SU-DHL-6 (cell line): Measurements from ENCODE around the gene CARD19.
"Not testable (repeated sequence)": the region's sequence is repeated elsewhere in the genome, so short reads cannot be mapped to it uniquely, and the experiment has no call there.

Experiments used
- H2AFZ ChIP-seq: fragments of 200-600 bp; sonication (generic); 2 replicates; pipeline ENCODE4 v1.6.1; 2014; ENCODE audit warnings: low read depth, mild to moderate bottlenecking, moderate library complexity, mixed read lengths, antibody characterized with exemption, low read length; ENCODE audit not compliant: severe bottlenecking
- H3F3A ChIP-seq: fragments of 200-600 bp; shearing (Covaris generic); 2 replicates; pipeline ENCODE4 v1.6.0; 2016; ENCODE audit warnings: antibody characterized with exemption, mild to moderate bottlenecking; ENCODE audit not compliant: insufficient read depth
- H3K27ac ChIP-seq: fragments of 200-600 bp; sonication (generic); 2 replicates; pipeline ENCODE4 v1.5.1; 2016; ENCODE audit warnings: low read depth, mild to moderate bottlenecking, low read length, moderate library complexity, mixed read lengths
- H3K27me3 ChIP-seq: fragments of 200-600 bp; sonication (generic), shearing (Covaris generic); 2 replicates; pipeline ENCODE4 v1.6.0; 2014; ENCODE audit warnings: mild to moderate bottlenecking, low read length
- H3K36me3 ChIP-seq: fragments of 200-600 bp; sonication (generic); 2 replicates; pipeline ENCODE4 v1.6.1; 2014; ENCODE audit warnings: mild to moderate bottlenecking, low read length, mixed read lengths
- H3K4me2 ChIP-seq: fragments of 300-600, 200-600 bp; shearing (Covaris generic), sonication (generic); 2 replicates; pipeline ENCODE4 v1.6.0; 2014; ENCODE audit warnings: low read length, low read depth, mild to moderate bottlenecking; ENCODE audit not compliant: poor library complexity, severe bottlenecking
- H3K4me3 ChIP-seq: fragments of 200-600 bp; sonication (generic); 2 replicates; pipeline ENCODE4 v1.5.1; 2014; ENCODE audit warnings: antibody characterized with exemption, low read length, mild to moderate bottlenecking, mixed read lengths; ENCODE audit not compliant: insufficient read depth, poor library complexity, severe bottlenecking
- H3K79me2 ChIP-seq: fragments of 200-600 bp; sonication (generic); 2 replicates; pipeline ENCODE4 v1.6.1; 2014; ENCODE audit warnings: mild to moderate bottlenecking, low read length, moderate library complexity; ENCODE audit not compliant: insufficient read depth
- H3K9ac ChIP-seq: fragments of 200-600 bp; sonication (generic); 2 replicates; pipeline ENCODE4 v1.7.0; 2014; ENCODE audit warnings: mild to moderate bottlenecking, low read length
- H3K9me2 ChIP-seq: fragments of 200-600 bp; sonication (generic); replicated peaks from 2 replicates; pipeline ENCODE4 v1.6.1; 2014; ENCODE audit warnings: low read length; ENCODE audit not compliant: insufficient read depth
- H3K9me3 ChIP-seq: fragments of 200-600 bp; sonication (generic); 2 replicates; pipeline ENCODE4 v1.6.1; 2014; ENCODE audit warnings: low read length, mixed read lengths; ENCODE audit not compliant: insufficient read depth
- H4K20me1 ChIP-seq: fragments of 200-600 bp; sonication (generic); 2 replicates; pipeline ENCODE4 v1.6.1; 2014; ENCODE audit warnings: low read depth, mild to moderate bottlenecking, antibody characterized with exemption, low read length, moderate library complexity, mixed read lengths
- CTCF ChIP-seq: fragments of 200-600 bp; sonication (generic); IDR thresholded peaks from one replicate; pipeline ENCODE4 v1.5.1; 2017; ENCODE audit warnings: antibody characterized with exemption, mild to moderate bottlenecking, low read length, moderate library complexity; ENCODE audit not compliant: insufficient read depth, poor library complexity, severe bottlenecking
- EZH2phosphoT487 ChIP-seq: fragments of 200-600 bp; sonication (generic), shearing (Covaris generic); conservative IDR thresholded peaks from 2 replicates; pipeline ENCODE4 v1.6.1; 2018; ENCODE audit warnings: mild to moderate bottlenecking, antibody characterized with exemption, low read length, moderate library complexity, mixed read lengths

The CARD19 gene

GRCh38 chr9:93098236-93098946 lies 2.4 kb downstream of the CARD19 start:
- H3K9me2 ChIP-seq, result no peaks in the 10 kb centered on the region
- H3K4me2 ChIP-seq, result no peak overlapping the region
- no peaks in the 10 kb centered on the region for H3K79me2 ChIP-seq
- no peaks in the 10 kb centered on the region for H3K36me3 ChIP-seq
- H3K9ac ChIP-seq, result no peak overlapping the region
- no peaks in the 10 kb centered on the region for H4K20me1 ChIP-seq
- TF ChIP-seq EZH2phosphoT487 (no peak), CTCF (no peak)
- H3K27ac ChIP-seq, result no peak overlapping the region
- no peaks in the 10 kb centered on the region for H3K27me3 ChIP-seq
- peaks cover 17% of the 10 kb centered on the region for H3F3A ChIP-seq
- no peak overlapping the region for H3K4me3 ChIP-seq
- H2AFZ ChIP-seq, result no peak overlapping the region
- no peaks in the 10 kb centered on the region for H3K9me3 ChIP-seq

GRCh38 chr9:93099551-93100275 lies 3.7 kb downstream of the CARD19 start:
- no peaks in the 10 kb centered on the region for H3K9me3 ChIP-seq
- H3K79me2 ChIP-seq, result no peaks in the 10 kb centered on the region
- H3K9me2 ChIP-seq, result no peaks in the 10 kb centered on the region
- no peaks in the 10 kb centered on the region for H3K27me3 ChIP-seq
- no peak overlapping the region for H3K27ac ChIP-seq
- TF ChIP-seq EZH2phosphoT487 (no peak), CTCF (no peak)
- H3K9ac ChIP-seq, result no peak overlapping the region
- no peak overlapping the region for H3K4me3 ChIP-seq
- no peaks in the 10 kb centered on the region for H4K20me1 ChIP-seq
- peaks cover 4% of the 10 kb centered on the region; the same call in 1 of the 2 replicates for H3F3A ChIP-seq
- H2AFZ ChIP-seq, result no peak overlapping the region
- H3K4me2 ChIP-seq, result no peak overlapping the region
- no peaks in the 10 kb centered on the region for H3K36me3 ChIP-seq

- Histone ChIP-seq H4K20me1 (no peaks in the 10 kb centered on the region), H3K9me2 (no peaks in the 10 kb centered on the region), H3F3A (no peaks in the 10 kb centered on the region), H3K79me2 (no peaks in the 10 kb centered on the region), H3K4me3 (no peak overlapping the region), H3K9ac (no peak overlapping the region), H3K36me3 (no peaks in the 10 kb centered on the region), H3K27me3 (no peaks in the 10 kb centered on the region), H3K9me3 (no peaks in the 10 kb centered on the region), H3K27ac (no peak overlapping the region), H2AFZ (no peak overlapping the region), H3K4me2 (no peak overlapping the region)
- TF ChIP-seq EZH2phosphoT487, result no peak
- no peak for TF ChIP-seq CTCF
Observed at GRCh38 chr9:93100276-93100636, 4.2 kb downstream of the CARD19 start.

GRCh38 chr9:93101086-93101485 lies 5.1 kb downstream of the CARD19 start:
- H3K9ac ChIP-seq, H3K4me3 ChIP-seq, H2AFZ ChIP-seq, H3K9me3 ChIP-seq, H3K27me3 ChIP-seq, H3K9me2 ChIP-seq, H3K27ac ChIP-seq, H3K4me2 ChIP-seq, H3K36me3 ChIP-seq, H4K20me1 ChIP-seq, H3K79me2 ChIP-seq, H3F3A ChIP-seq: not testable (repeated sequence)
